ENCODE data around the gene KIAA1549. TPM values are rescaled to one million over a fixed set of nuclear protein-coding genes. Genes with fewer than 3 reads are reported as not detected.

The KIAA1549 gene
- total RNA-seq, 2 donors from 2014 or later = 3.7 to 8.8 TPM

DNA sequence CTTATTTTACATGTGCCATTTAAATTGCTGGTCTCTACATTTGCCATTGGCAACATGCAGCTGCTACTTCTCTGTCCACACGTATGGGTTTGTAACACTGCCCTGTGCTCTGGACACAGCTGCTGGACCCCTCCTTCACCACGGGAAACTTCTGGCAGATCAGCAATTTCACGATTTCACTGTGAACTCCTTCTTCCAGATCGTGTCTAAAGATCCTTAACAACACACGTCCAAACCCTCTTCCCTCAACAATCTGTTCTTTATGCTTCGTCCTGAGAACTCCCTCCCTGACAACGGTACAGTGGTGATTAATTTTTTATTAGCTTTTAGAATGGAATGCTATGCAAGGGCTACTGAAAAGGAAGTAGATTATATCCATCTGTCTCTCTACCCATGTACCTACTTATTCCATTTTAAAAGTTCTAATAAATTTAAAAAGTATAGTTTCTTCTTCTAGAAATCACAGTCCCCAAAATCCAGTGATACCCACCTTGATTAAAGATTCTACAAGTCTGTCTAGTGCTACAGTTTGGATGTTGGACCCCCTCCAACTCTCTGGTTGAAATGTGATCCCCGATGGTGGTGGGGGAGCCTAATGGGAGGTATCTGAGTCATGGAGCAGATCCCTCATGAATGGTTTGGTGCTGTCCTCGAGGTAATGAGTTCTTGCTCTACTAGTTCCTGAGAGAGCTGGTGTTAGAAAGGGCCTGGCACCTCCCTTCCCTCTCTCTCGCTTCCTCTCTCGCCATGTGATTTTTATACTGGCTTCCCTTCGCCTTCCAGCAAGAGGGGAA lies 81.0 kb downstream of the KIAA1549 start:
- intact Hi-C loops (cut with DNase I) = no loop called here
- TF ChIP-seq POLR2AphosphoS5 (IDR thresholded peaks at IDR 0.05) (no peak), POLR2A (IDR thresholded peaks at IDR 0.05) (no peak)
- TF ChIP-seq, protein P1, sequence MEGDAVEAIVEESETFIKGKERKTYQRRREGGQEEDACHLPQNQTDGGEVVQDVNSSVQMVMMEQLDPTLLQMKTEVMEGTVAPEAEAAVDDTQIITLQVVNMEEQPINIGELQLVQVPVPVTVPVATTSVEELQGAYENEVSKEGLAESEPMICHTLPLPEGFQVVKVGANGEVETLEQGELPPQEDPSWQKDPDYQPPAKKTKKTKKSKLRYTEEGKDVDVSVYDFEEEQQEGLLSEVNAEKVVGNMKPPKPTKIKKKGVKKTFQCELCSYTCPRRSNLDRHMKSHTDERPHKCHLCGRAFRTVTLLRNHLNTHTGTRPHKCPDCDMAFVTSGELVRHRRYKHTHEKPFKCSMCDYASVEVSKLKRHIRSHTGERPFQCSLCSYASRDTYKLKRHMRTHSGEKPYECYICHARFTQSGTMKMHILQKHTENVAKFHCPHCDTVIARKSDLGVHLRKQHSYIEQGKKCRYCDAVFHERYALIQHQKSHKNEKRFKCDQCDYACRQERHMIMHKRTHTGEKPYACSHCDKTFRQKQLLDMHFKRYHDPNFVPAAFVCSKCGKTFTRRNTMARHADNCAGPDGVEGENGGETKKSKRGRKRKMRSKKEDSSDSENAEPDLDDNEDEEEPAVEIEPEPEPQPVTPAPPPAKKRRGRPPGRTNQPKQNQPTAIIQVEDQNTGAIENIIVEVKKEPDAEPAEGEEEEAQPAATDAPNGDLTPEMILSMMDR (IDR thresholded peaks at IDR 0.05) = no peak
- Histone ChIP-seq H3K27ac (no peak overlapping the region), H3K4me1 (replicated peaks) (no peaks in the 10 kb centered on the region), H3K4me3 (no peak overlapping the region), H3K9me3 (no peaks in the 10 kb centered on the region), H3K36me3 (no peaks in the 10 kb centered on the region), H3K27me3 (replicated peaks; ENCODE audit: insufficient read depth) (no peaks in the 10 kb centered on the region)
- WGBS = 27% methylated on average over 12 of the region's 12 CpGs
- DNase-seq (ENCODE audit: low spot score) = no peak

DNA sequence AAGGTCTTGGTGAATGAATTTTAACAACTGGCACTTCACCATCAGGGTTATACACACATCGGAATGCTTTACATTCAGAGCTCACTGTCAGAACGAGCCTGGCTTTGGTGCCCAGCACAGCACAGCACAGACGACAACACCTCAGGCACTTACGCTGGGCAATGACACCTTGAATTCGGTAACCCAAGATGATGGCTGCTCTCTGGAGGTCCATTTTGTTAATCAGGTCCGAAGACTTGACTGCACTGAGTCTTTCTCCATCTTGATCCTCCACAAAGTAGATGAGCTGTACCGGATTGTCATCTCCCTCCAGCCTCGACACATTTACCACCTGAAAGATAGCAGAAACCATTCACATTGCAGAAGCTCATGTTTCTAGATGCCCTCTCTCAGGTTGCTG lies 82.4 kb downstream of the KIAA1549 start:
- H3K27ac ChIP-seq = no peak overlapping the region
- no peak for DNase-seq (ENCODE audit: low spot score)
- H3K4me1 ChIP-seq (replicated peaks) = no peaks in the 10 kb centered on the region
- no peaks in the 10 kb centered on the region for H3K27me3 ChIP-seq (replicated peaks; ENCODE audit: insufficient read depth)
- intact Hi-C loops (cut with DNase I) = no loop called here
- no peaks in the 10 kb centered on the region for H3K9me3 ChIP-seq
- H3K4me3 ChIP-seq = no peak overlapping the region
- H3K36me3 ChIP-seq = no peaks in the 10 kb centered on the region
- WGBS = 76% methylated on average over 8 of the region's 8 CpGs
- no peak for TF ChIP-seq POLR2AphosphoS5 (IDR thresholded peaks at IDR 0.05)
- TF ChIP-seq, protein P1 (IDR thresholded peaks at IDR 0.05) = no peak
- no peak for TF ChIP-seq POLR2A (IDR thresholded peaks at IDR 0.05)

DNA sequence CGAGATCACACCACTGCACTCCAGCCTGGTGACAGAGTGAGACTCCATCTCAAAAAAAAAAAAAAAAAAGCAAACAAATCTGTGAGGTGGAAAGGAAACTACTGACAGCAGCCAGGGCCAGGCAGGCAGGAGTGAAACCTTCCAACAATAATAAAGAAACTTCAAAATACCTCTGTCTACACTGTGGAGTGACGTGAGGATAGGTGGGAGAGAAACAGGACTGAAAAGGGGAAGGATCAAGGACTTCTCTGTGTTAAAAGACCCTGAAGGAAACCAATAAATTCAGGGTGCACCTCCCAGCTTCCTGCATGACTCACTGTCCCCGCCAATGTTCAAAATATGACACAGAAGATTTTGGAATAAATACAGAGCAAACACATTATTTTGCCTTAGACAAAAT lies 82.9 kb downstream of the KIAA1549 start:
- intact Hi-C loops (cut with DNase I) = no loop called here
- TF ChIP-seq POLR2A (IDR thresholded peaks at IDR 0.05) = no peak
- TF ChIP-seq, protein P1 (IDR thresholded peaks at IDR 0.05) = no peak
- no peak for TF ChIP-seq POLR2AphosphoS5 (IDR thresholded peaks at IDR 0.05)

DNA sequence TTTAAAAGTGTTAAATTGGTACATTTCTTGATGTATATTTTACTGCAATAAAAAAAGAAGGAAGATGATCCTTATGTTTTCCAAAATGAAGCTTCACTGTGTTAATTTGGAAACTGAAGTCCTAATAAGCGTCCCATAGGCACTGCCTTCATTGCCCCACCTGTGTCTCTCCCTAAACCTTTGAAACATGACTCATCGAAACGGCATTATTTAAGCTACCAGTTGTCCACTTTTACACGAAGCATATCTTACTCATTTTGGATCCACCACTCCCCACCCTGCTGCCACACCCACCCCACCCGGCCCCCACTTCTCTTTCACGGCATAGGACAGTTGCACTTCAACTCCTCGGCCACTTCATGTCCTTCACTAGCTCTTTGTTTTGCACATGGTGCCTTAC lies 85.5 kb downstream of the KIAA1549 start:
- WGBS = 93% methylated on average over 7 of the region's 7 CpGs
- TF ChIP-seq, protein P1 (IDR thresholded peaks at IDR 0.05) = no peak
- TF ChIP-seq POLR2AphosphoS5 (IDR thresholded peaks at IDR 0.05) = no peak
- TF ChIP-seq POLR2A (IDR thresholded peaks at IDR 0.05) = no peak
- Histone ChIP-seq H3K27ac (no peak overlapping the region), H3K4me1 (replicated peaks) (no peaks in the 10 kb centered on the region), H3K27me3 (replicated peaks; ENCODE audit: insufficient read depth) (no peaks in the 10 kb centered on the region), H3K4me3 (no peak overlapping the region), H3K9me3 (no peaks in the 10 kb centered on the region), H3K36me3 (no peaks in the 10 kb centered on the region)
- no peak for DNase-seq (ENCODE audit: low spot score)
- intact Hi-C loops (cut with DNase I) = no loop called here

More for the DNA sequence above, 82.9 kb downstream of the KIAA1549 start:
- Histone ChIP-seq H3K27me3 (replicated peaks; ENCODE audit: insufficient read depth) (no peaks in the 10 kb centered on the region), H3K27ac (no peak overlapping the region), H3K4me3 (no peak overlapping the region), H3K9me3 (no peaks in the 10 kb centered on the region), H3K4me1 (replicated peaks) (no peaks in the 10 kb centered on the region), H3K36me3 (no peaks in the 10 kb centered on the region)
- DNase-seq (ENCODE audit: low spot score) = no peak
- 55% methylated on average over 3 of the region's 3 CpGs for WGBS

DNA sequence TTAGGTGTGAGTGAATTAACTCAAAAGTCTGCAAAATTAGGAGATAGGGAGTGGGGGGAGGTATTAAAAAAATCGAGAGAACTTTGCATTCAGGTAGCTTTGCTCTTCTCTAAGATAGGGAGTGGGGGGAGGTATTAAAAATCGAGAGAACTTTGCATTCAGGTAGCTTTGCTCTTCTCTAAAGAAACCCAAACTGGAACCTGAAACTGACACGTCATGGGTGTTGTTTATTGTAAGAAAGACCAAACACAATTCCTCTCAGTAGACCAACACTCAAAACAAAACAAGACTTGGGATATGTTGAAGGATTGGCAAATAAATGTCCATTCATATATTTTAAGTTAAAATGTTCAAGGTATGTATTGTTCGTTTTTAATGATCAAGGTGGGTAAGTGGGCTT lies 87.9 kb downstream of the KIAA1549 start:
- no peaks in the 10 kb centered on the region for H3K27me3 ChIP-seq (replicated peaks; ENCODE audit: insufficient read depth)
- DNase-seq (ENCODE audit: low spot score) = no peak
- H3K4me1 ChIP-seq (replicated peaks) = no peaks in the 10 kb centered on the region
- no peak for TF ChIP-seq POLR2AphosphoS5 (IDR thresholded peaks at IDR 0.05)
- no peak for TF ChIP-seq POLR2A (IDR thresholded peaks at IDR 0.05)
- TF ChIP-seq, protein P1 (IDR thresholded peaks at IDR 0.05) = no peak
- intact Hi-C loops (cut with DNase I) = no loop called here
- no peak overlapping the region for H3K4me3 ChIP-seq
- WGBS = 86% methylated on average over 4 of the region's 4 CpGs
- H3K27ac ChIP-seq = no peak overlapping the region
- H3K36me3 ChIP-seq = no peaks in the 10 kb centered on the region
- H3K9me3 ChIP-seq = no peaks in the 10 kb centered on the region
